H1 (cell line): ENCODE measurements around the gene PDE9A. TPM values are rescaled to one million over a fixed set of nuclear protein-coding genes. Genes with fewer than 3 reads are reported as not detected.

Experiments
- CTCF ChIA-PET: fragments of 300-600 bp; sonication (Branson Sonifier 250); formaldehyde crosslinking; loops from one replicate; lab custom pipeline; 2021; ENCODE audit not compliant: partially characterized antibody; lab: Charles Lee
- POLR2A ChIA-PET: fragments of 300-600 bp; sonication (Branson Sonifier 250); formaldehyde crosslinking; loops from one replicate; lab custom pipeline; 2021; ENCODE audit warnings: inconsistent platforms; ENCODE audit not compliant: partially characterized antibody; lab: Charles Lee
- DNase-seq, 2 experiments: peaks; one replicate each; pipeline versions ENCODE4 v3.0.0 to v3.0.0-alpha.2; 2010 to 2022; ENCODE audit warnings: low spot score in 2 of 2, low read depth in 1 of 2, mixed read lengths in 1 of 2
- FAIRE-seq: peaks from 2 replicates; lab custom pipeline; 2011; peaks lifted over from hg19 to GRCh38; lab: Jason Lieb, UNC
- H2AFZ ChIP-seq: 2 replicates; pipeline ENCODE4 v1.8.1; 2012; ENCODE audit warnings: low read length, inconsistent platforms
- H2AK5ac ChIP-seq: 2 replicates; pipeline ENCODE4 v1.6.1; 2013; ENCODE audit warnings: low read depth, low read length
- H2BK120ac ChIP-seq: replicated peaks from 2 replicates; pipeline ENCODE3; 2013; ENCODE audit warnings: low read depth, low read length, inconsistent platforms
- H2BK12ac ChIP-seq: 2 replicates; pipeline ENCODE4 v1.6.1; 2013; ENCODE audit warnings: low read depth, low read length
- H2BK15ac ChIP-seq: 2 replicates; pipeline ENCODE4 v1.6.1; 2013; ENCODE audit warnings: low read length
- H2BK20ac ChIP-seq: 2 replicates; pipeline ENCODE4 v1.6.1; 2013; ENCODE audit warnings: low read length
- H2BK5ac ChIP-seq: 2 replicates; pipeline ENCODE4 v1.6.1; 2013; ENCODE audit warnings: low read depth, low read length
- H3K14ac ChIP-seq: 2 replicates; pipeline ENCODE4 v1.6.1; 2013; ENCODE audit warnings: inconsistent platforms; ENCODE audit not compliant: insufficient read length
- H3K18ac ChIP-seq: 2 replicates; pipeline ENCODE4 v1.6.1; 2013; ENCODE audit warnings: low read length; ENCODE audit errors: extremely low read depth
- H3K23ac ChIP-seq: 2 replicates; pipeline ENCODE4 v1.6.1; 2013; ENCODE audit warnings: inconsistent platforms; ENCODE audit not compliant: insufficient read length
- H3K23me2 ChIP-seq: 2 replicates; pipeline ENCODE4 v1.6.1; 2013; ENCODE audit warnings: low read depth, low read length
- H3K27ac ChIP-seq: 2 replicates; pipeline ENCODE4 v1.6.1; 2011; ENCODE audit warnings: low read depth, low read length, inconsistent platforms
- H3K27me3 ChIP-seq, 4 experiments: replicated peaks in 1 of 4; 1 replicate in 1 of 4; 2 replicates in 3 of 4; pipeline versions ENCODE4 v1.6.1 to v1.8.1; 2011 to 2013; ENCODE audit warnings: low read length in 3 of 4, mild to moderate bottlenecking in 3 of 4, inconsistent platforms in 2 of 4, mixed read lengths in 2 of 4, moderate library complexity in 1 of 4; ENCODE audit not compliant: control insufficient read depth in 3 of 4, insufficient read depth in 3 of 4; ENCODE audit errors: extremely low read depth in 1 of 4
- H3K36me3 ChIP-seq, 4 experiments: 2 replicates each; pipeline versions ENCODE4 v1.6.1 to v1.8.1; 2011 to 2013; ENCODE audit warnings: mild to moderate bottlenecking in 4 of 4, low read length in 3 of 4, moderate library complexity in 2 of 4, control low read depth in 1 of 4, inconsistent platforms in 1 of 4; ENCODE audit not compliant: insufficient read depth in 4 of 4, control insufficient read depth in 2 of 4
- H3K4ac ChIP-seq: replicated peaks from 2 replicates; pipeline ENCODE3; 2013; ENCODE audit warnings: low read length, low read depth, mixed read lengths, inconsistent platforms; ENCODE audit not compliant: insufficient read length
- H3K4me1 ChIP-seq, 4 experiments: replicated peaks in 1 of 4; 1 replicate in 1 of 4; 2 replicates in 3 of 4; pipeline versions ENCODE4 v1.6.1 to v1.8.1; 2011 to 2013; ENCODE audit warnings: low read length in 3 of 4, inconsistent platforms in 2 of 4, mixed read lengths in 1 of 4; ENCODE audit not compliant: insufficient read depth in 4 of 4, control insufficient read depth in 3 of 4
- H3K4me2 ChIP-seq, 2 experiments: 2 replicates each; pipeline versions ENCODE4 v1.6.1 to v1.8.1; 2011 to 2013; ENCODE audit warnings: low read depth in 2 of 2, low read length in 2 of 2, control low read depth in 1 of 2, inconsistent platforms in 1 of 2, mild to moderate bottlenecking in 1 of 2; ENCODE audit not compliant: insufficient read depth in 1 of 2
- H3K4me3 ChIP-seq, 4 experiments: fragments of 200-600, 300-600 bp in 1 of 4; sonication (generic), shearing (Covaris generic), sonication (Bioruptor Twin) in 1 of 4; 2 replicates each; pipeline versions ENCODE4 v1.5.1 to v1.8.1; 2011 to 2016; ENCODE audit warnings: low read length in 4 of 4, low read depth in 3 of 4, control low read depth in 2 of 4, inconsistent platforms in 2 of 4, mild to moderate bottlenecking in 2 of 4, mixed read lengths in 1 of 4, moderate library complexity in 1 of 4; ENCODE audit not compliant: insufficient read depth in 2 of 4; ENCODE audit errors: extremely low read depth in 1 of 4
- H3K56ac ChIP-seq: replicated peaks from 2 replicates; pipeline ENCODE3; 2013; ENCODE audit warnings: low read depth, mild to moderate bottlenecking, mixed read lengths, low read length, inconsistent platforms; ENCODE audit not compliant: insufficient read length
- H3K79me1 ChIP-seq: 2 replicates; pipeline ENCODE4 v1.6.1; 2013; ENCODE audit warnings: low read depth, low read length, control low read depth
- H3K79me2 ChIP-seq, 2 experiments: 2 replicates each; pipeline versions ENCODE4 v1.6.1 to v1.8.1; 2012 to 2013; ENCODE audit warnings: low read length in 2 of 2, mild to moderate bottlenecking in 2 of 2, inconsistent platforms in 1 of 2; ENCODE audit not compliant: insufficient read depth in 2 of 2, control insufficient read depth in 1 of 2
- H3K9ac ChIP-seq, 4 experiments: replicated peaks in 1 of 4; 1 replicate in 1 of 4; 2 replicates in 3 of 4; pipeline versions ENCODE4 v1.6.1 to v1.8.1; 2011 to 2013; ENCODE audit warnings: low read depth in 3 of 4, low read length in 3 of 4, control low read depth in 2 of 4, mild to moderate bottlenecking in 2 of 4, moderate library complexity in 2 of 4, inconsistent platforms in 1 of 4; ENCODE audit errors: extremely low read depth in 1 of 4
- H3K9me3 ChIP-seq, 2 experiments: 2 replicates each; pipeline versions ENCODE4 v1.6.1 to v1.8.1; 2012 to 2013; ENCODE audit warnings: mild to moderate bottlenecking in 2 of 2, moderate library complexity in 2 of 2, control low read depth in 1 of 2, inconsistent platforms in 1 of 2, low read depth in 1 of 2, low read length in 1 of 2, mixed read lengths in 1 of 2; ENCODE audit not compliant: insufficient read depth in 2 of 2
- H4K20me1 ChIP-seq, 2 experiments: replicated peaks in 1 of 2; 2 replicates each; pipeline versions ENCODE3 to v1.8.1; 2011 to 2013; ENCODE audit warnings: inconsistent platforms in 2 of 2, low read length in 2 of 2, mild to moderate bottlenecking in 1 of 2; ENCODE audit not compliant: insufficient read depth in 2 of 2, control insufficient read depth in 1 of 2
- H4K5ac ChIP-seq: 2 replicates; pipeline ENCODE4 v1.6.1; 2013; ENCODE audit warnings: low read length, low read depth, mixed read lengths, inconsistent platforms; ENCODE audit not compliant: insufficient read length
- H4K8ac ChIP-seq: 2 replicates; pipeline ENCODE4 v1.8.0; 2013; ENCODE audit warnings: mild to moderate bottlenecking, moderate library complexity, low read length, inconsistent platforms; ENCODE audit not compliant: insufficient read depth; ENCODE audit errors: extremely low read depth
- H4K91ac ChIP-seq: replicated peaks from 2 replicates; pipeline ENCODE3; 2013; ENCODE audit warnings: low read length, mixed read lengths, inconsistent platforms; ENCODE audit not compliant: insufficient read length
- ASH2L ChIP-seq: fragments of 200-600, 300-600 bp; sonication (generic); IDR thresholded peaks from one replicate; pipeline ENCODE4 v1.7.1; 2017; ENCODE audit warnings: low read length
- BACH1 ChIP-seq: IDR thresholded peaks from 2 replicates; pipeline ENCODE4 v1.6.1; 2012; ENCODE audit warnings: low read length, improper control_type of control experiment
- BCL11A ChIP-seq, 2 experiments: IDR thresholded peaks; one replicate each; pipeline ENCODE4 v1.6.1; 2011; ENCODE audit warnings: low read depth in 2 of 2, low read length in 2 of 2, mild to moderate bottlenecking in 2 of 2
- CEBPB ChIP-seq: IDR thresholded peaks from 2 replicates; pipeline ENCODE4 v1.6.1; 2012; ENCODE audit warnings: low read depth, low read length
- GABPA ChIP-seq: IDR thresholded peaks from 2 replicates; pipeline ENCODE4 v1.6.1; 2011; ENCODE audit warnings: mild to moderate bottlenecking, low read length, moderate library complexity, borderline replicate concordance; ENCODE audit not compliant: insufficient read depth
- JUND ChIP-seq: IDR thresholded peaks from 2 replicates; pipeline ENCODE4 v1.6.1; 2011; ENCODE audit warnings: mild to moderate bottlenecking, improper control_type of control experiment, low read length
- KDM5A ChIP-seq: fragments of 200-600 bp; IDR thresholded peaks from 2 replicates; pipeline ENCODE4 v1.7.1; 2012; ENCODE audit warnings: mild to moderate bottlenecking, low read length, inconsistent platforms, mixed read lengths
- RAD21 ChIP-seq, 2 experiments: IDR thresholded peaks in 1 of 2; conservative IDR thresholded peaks in 1 of 2; 2 replicates each; pipeline ENCODE4 v1.6.1; 2011; ENCODE audit warnings: low read depth in 2 of 2, low read length in 2 of 2, improper control_type of control experiment in 1 of 2, inconsistent platforms in 1 of 2, mild to moderate bottlenecking in 1 of 2, moderate library complexity in 1 of 2
- SUZ12 ChIP-seq: fragments of 200-600 bp; sonication (generic); IDR thresholded peaks from 2 replicates; pipeline ENCODE4 v1.6.1; 2012; ENCODE audit warnings: mild to moderate bottlenecking, inconsistent platforms, low read length, moderate library complexity, mixed read lengths
- TAF7 ChIP-seq: optimal IDR thresholded peaks from 2 replicates; pipeline ENCODE3; 2011; ENCODE audit warnings: low read depth, mild to moderate bottlenecking, inconsistent platforms, low read length, moderate library complexity, borderline replicate concordance
- WGBS, 2 experiments: shearing (Covaris generic) in 1 of 2; methylation state at CpG; one replicate each; pipeline versions ENCODE4 v1.1.6 to v1.1.7; 2013 to 2015; ENCODE audit warnings: low lambda C conversion rate in 2 of 2, mixed read lengths in 2 of 2, inconsistent platforms in 1 of 2, low coverage in 1 of 2, missing lambda C conversion rate in 1 of 2; ENCODE audit not compliant: insufficient replicate concordance in 2 of 2, insufficient coverage in 1 of 2, insufficient read length in 1 of 2; ENCODE audit errors: extremely low coverage in 1 of 2, missing lambda C conversion rate in 1 of 2; 5-methylcytosine and 5-hydroxymethylcytosine counted together
- polyA plus RNA-seq, 7 experiments: library from polyadenylated mRNA; depleted of rRNA in 3 of 7; stranded (reverse) in 5 of 7; unstranded in 2 of 7; fragments of >200 nt in 5 of 7; fragments of 200-250 nt in 2 of 7; gene quantifications; 1 replicate in 5 of 7; 2 replicates in 1 of 7; 4 replicates in 1 of 7; pipeline versions ENCODE4 v1.2.1 to v1.2.3, GENCODE V29; 2011 to 2013; ENCODE audit warnings: missing spikeins in 2 of 7, mixed read lengths in 2 of 7
- total RNA-seq: library from RNA; stranded (reverse); fragmentation: NEBNext Ultra II Directional; extraction: Animal tissue kit (Norgen Biotek cat#: 25700); gene quantifications from 2 replicates; pipeline ENCODE4 v1.2.1, GENCODE V29; 2021

Gene PDE9A
- total and polyA plus RNA-seq, 2 of the 8 experiments (the other 6 are each of a cell fraction or from before 2014, with no cell fraction given), result 39.2 to 45.9 TPM

GRCh38 chr21:42735944-42736343 is 82.5 kb downstream of the PDE9A start:
- peaks cover 0 to 21% (median 12%) of the 10 kb centered on the region in 4 experiments; a peak in 6 of 8 replicates for H3K36me3 ChIP-seq
- no peak overlapping the region for H2AK5ac ChIP-seq
- H2AFZ ChIP-seq, result no peak overlapping the region
- H3K4me1 ChIP-seq, result peaks cover 2 to 4% (median 3%) of the 10 kb centered on the region in 4 experiments; a peak in 3 of 7 replicates
- FAIRE-seq, result no peak
- H4K8ac ChIP-seq, result no peak overlapping the region
- H3K4me3 ChIP-seq, result no peak overlapping the region
- H3K14ac ChIP-seq, result no peak overlapping the region
- H3K27ac ChIP-seq, result no peak overlapping the region
- H3K27me3 ChIP-seq, result no peaks in the 10 kb centered on the region
- ChIA-PET CTCF (interaction anchor here (0.6 kb wide), 1 partner anchor 196 kb away, joined by 3 read pairs; no protein-coding TSS in a partner anchor), POLR2A (no interaction called here)
- no peak overlapping the region for H3K4ac ChIP-seq
- DNase-seq, result no peak
- no peak overlapping the region for H3K23ac ChIP-seq
- H3K23me2 ChIP-seq, result peaks cover 1% of the 10 kb centered on the region; the same call in 1 of the 2 replicates
- no peak overlapping the region for H2BK20ac ChIP-seq
- TF ChIP-seq GABPA (no peak), TAF7 (no peak), BCL11A (IDR thresholded peaks at IDR 0.05; ENCODE audit: low read depth in 2 of 2, low read length in 2 of 2) (no peak), RAD21 (IDR thresholded peaks at IDR 0.05 in 1 of 2, conservative IDR thresholded peaks at IDR 0.05 in 1 of 2; ENCODE audit: low read depth in 2 of 2, low read length in 2 of 2) (no peak), KDM5A (no peak), ASH2L (no peak), SUZ12 (no peak), CEBPB (no peak), JUND (no peak), BACH1 (no peak)
- no peaks in the 10 kb centered on the region for H3K9me3 ChIP-seq
- no peak overlapping the region for H3K9ac ChIP-seq
- no peak overlapping the region for H3K56ac ChIP-seq
- no peak overlapping the region for H3K4me2 ChIP-seq
- no peaks in the 10 kb centered on the region for H3K79me2 ChIP-seq
- no peak overlapping the region for H2BK120ac ChIP-seq
- 0 out of 2 replicates have a peak, but pooled peaks cover 2% of the 10 kb centered on the region for H3K79me1 ChIP-seq
- 96% methylated on average over 10 of the region's 10 CpGs; no CpG with 5 or more reads in 1 of the 2 experiments for WGBS, 2 experiments
- no peak overlapping the region for H3K18ac ChIP-seq
- no peaks in the 10 kb centered on the region for H4K20me1 ChIP-seq
- H2BK15ac ChIP-seq, result no peak overlapping the region
- no peak overlapping the region for H4K91ac ChIP-seq
- no peak overlapping the region for H4K5ac ChIP-seq
- H2BK12ac ChIP-seq, result no peak overlapping the region
- H2BK5ac ChIP-seq, result no peak overlapping the region
